K562 (cell line): Measurements from ENCODE around the gene TRAF3IP3. TPM values are rescaled to one million over a fixed set of nuclear protein-coding genes. Genes with fewer than 3 reads are reported as not detected.

Experiments
- ATF7 ChIP-seq: fragments of 450-650 bp; IDR thresholded peaks from 2 replicates; pipeline ENCODE4 v1.7.1; 2014; ENCODE audit warnings: mild to moderate bottlenecking, moderate library complexity
- BRF2 ChIP-seq: IDR thresholded peaks from 3 replicates; pipeline ENCODE4 v1.6.1; 2011; ENCODE audit warnings: borderline replicate concordance, mild to moderate bottlenecking; ENCODE audit not compliant: insufficient read length, insufficient read depth
- CEBPG ChIP-seq, 3 experiments: fragments of 200-800 bp in 1 of 3; sonication (Bioruptor generic) in 1 of 3; sonication (generic) in 1 of 3; formaldehyde crosslinking in 1 of 3; IDR thresholded peaks in 2 of 3; conservative IDR thresholded peaks in 1 of 3; 2 replicates each; pipeline versions ENCODE4 v1.6.1 to v1.8.0; 2016 to 2022; ENCODE audit warnings: missing compliant biosample characterization in 2 of 3, missing genetic modification characterization in 2 of 3, mild to moderate bottlenecking in 1 of 3, missing genetic modification reagents in 1 of 3
- CREB1 ChIP-seq, 2 experiments: sonication (generic) in 1 of 2; formaldehyde crosslinking in 1 of 2; IDR thresholded peaks; 2 replicates each; pipeline versions ENCODE4 v1.6.1 to v1.8.0; 2012 to 2022; ENCODE audit warnings: inconsistent platforms in 1 of 2, mild to moderate bottlenecking in 1 of 2, missing genetic modification reagents in 1 of 2, moderate library complexity in 1 of 2
- EP400 ChIP-seq: fragments of 450-650 bp; IDR thresholded peaks from 2 replicates; pipeline ENCODE4 v1.6.1; 2017; ENCODE audit warnings: antibody characterized with exemption, mild to moderate bottlenecking, moderate library complexity
- JUN ChIP-seq, 2 experiments: sonication (generic) in 1 of 2; formaldehyde crosslinking in 1 of 2; IDR thresholded peaks; 2 replicates each; pipeline versions ENCODE4 v1.6.1 to v1.8.0; 2012 to 2022; ENCODE audit warnings: borderline replicate concordance in 2 of 2, mild to moderate bottlenecking in 2 of 2, improper control_type of control experiment in 1 of 2, low read depth in 1 of 2, low read length in 1 of 2, missing genetic modification reagents in 1 of 2
- NCOA1 ChIP-seq: fragments of 450-650 bp; IDR thresholded peaks from 2 replicates; pipeline ENCODE4 v1.6.1; 2016; ENCODE audit warnings: low read depth
- PYGO2 ChIP-seq: fragments of 450-650 bp; IDR thresholded peaks from 2 replicates; pipeline ENCODE4 v1.6.1; 2016; ENCODE audit warnings: mild to moderate bottlenecking, missing genetic modification characterization, moderate library complexity, missing compliant biosample characterization
- RREB1 ChIP-seq: fragments of 250-450 bp; sonication (Bioruptor Pico); IDR thresholded peaks from 2 replicates; pipeline ENCODE4 v1.4.0; 2020
- SFPQ ChIP-seq: fragments of 200-400 bp; formaldehyde crosslinking; IDR thresholded peaks from 2 replicates; pipeline ENCODE4 v1.6.1; 2017; ENCODE audit warnings: mild to moderate bottlenecking, low read depth, low read length, moderate library complexity
- TAL1 ChIP-seq: fragments of 450-650 bp; IDR thresholded peaks from 2 replicates; pipeline ENCODE4 v1.6.1; 2016; ENCODE audit warnings: mild to moderate bottlenecking
- ZNF77 ChIP-seq: fragments of 250-450 bp; sonication (Bioruptor Pico); IDR thresholded peaks from 2 replicates; pipeline ENCODE4 v1.5.0; 2020
- polyA plus RNA-seq, 8 experiments: library from polyadenylated mRNA; depleted of rRNA in 4 of 8; stranded (reverse) in 5 of 8; unstranded in 3 of 8; fragments of >200 nt; fragmentation: Nextera tagmentation in 2 of 8; fragmentation: Illumina TruSeq in 1 of 8; extraction: Ambion mirVana in 2 of 8; extraction: Trizol in 1 of 8; gene quantifications; 2 replicates each; pipeline versions ENCODE4 v1.2.1 to v1.2.3, GENCODE V29; 2011 to 2014; ENCODE audit warnings: inconsistent platforms in 1 of 8, missing spikeins in 1 of 8
- total RNA-seq, 7 experiments: library from RNA; depleted of rRNA in 6 of 7; stranded (reverse); fragments of >200 nt in 6 of 7; fragmentation: Illumina TruSeq in 2 of 7; extraction: Trizol in 2 of 7; gene quantifications; 2 replicates each; pipeline versions ENCODE4 v1.2.1 to v1.2.3, GENCODE V29; 2011 to 2021; ENCODE audit warnings: low replicate concordance in 1 of 7

The TRAF3IP3 gene
- total and polyA plus RNA-seq, 9 of the 15 experiments (the other 6 are each of a cell fraction or from before 2014, with no cell fraction given): 0.06 to 1.1 (median 0.31) TPM

GRCh38 chr1:209825591-209826434, 70.0 kb downstream of the TRAF3IP3 start (continued):
- no peak for TF ChIP-seq RREB1 (CRISPR knock-in tag)
- no peak for TF ChIP-seq PYGO2 (tag)
- no peak for TF ChIP-seq NCOA1
- TF ChIP-seq JUN (IDR thresholded peaks at IDR 0.05; ENCODE audit: borderline replicate concordance, low read depth, low read length): peak; percentile 49; the same call in 1 of the 2 replicates
- TF ChIP-seq JUN (CRISPR knock-in tag; IDR thresholded peaks at IDR 0.05; ENCODE audit: borderline replicate concordance): no peak
- no peak for TF ChIP-seq CREB1 (IDR thresholded peaks at IDR 0.05)
- no peak for TF ChIP-seq CREB1 (CRISPR knock-in tag; IDR thresholded peaks at IDR 0.05)
- TF ChIP-seq ATF7: peak; percentile 51; the same call in 1 of the 2 replicates
- no peak for TF ChIP-seq SFPQ
- TF ChIP-seq ZNF77 (CRISPR knock-in tag): no peak
- TF ChIP-seq EP400: no peak
- no peak for TF ChIP-seq BRF2
- TF ChIP-seq TAL1: peak; percentile 41; the same call in 1 of the 2 replicates
- peak; percentile 40; the same call in 1 of the 2 replicates for TF ChIP-seq CEBPG (CRISPR knock-in tag; IDR thresholded peaks at IDR 0.05)
- TF ChIP-seq CEBPG (tag; conservative IDR thresholded peaks at IDR 0.05 in 1 of 2, IDR thresholded peaks at IDR 0.05 in 1 of 2): peak in 1 of 2 experiments; percentile 59; a peak in 1 of 4 replicates
